ENCODE data around the gene SNX10.

Gene SNX10

DNA sequence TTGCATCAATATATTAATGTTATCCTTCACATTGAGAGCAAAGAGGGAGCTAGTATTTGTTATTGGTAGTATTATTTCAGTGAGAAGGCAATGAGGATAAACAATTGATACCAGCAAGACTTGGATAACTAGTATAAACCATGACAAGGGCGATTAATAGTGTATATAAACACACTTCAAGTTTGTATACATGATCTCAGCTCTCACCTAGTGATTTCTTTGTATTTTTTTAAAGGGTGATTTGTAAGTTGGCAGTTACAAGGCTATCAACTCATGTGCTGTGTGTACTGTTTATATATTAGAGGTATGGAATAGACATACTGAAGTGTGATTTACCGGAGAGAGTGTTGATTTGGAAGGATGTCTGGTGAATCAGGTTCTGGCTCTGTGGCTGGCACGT is 88.0 kb downstream of the SNX10 start:
- no peak overlapping the region for H3K27ac ChIP-seq
- TF ChIP-seq, protein P1, sequence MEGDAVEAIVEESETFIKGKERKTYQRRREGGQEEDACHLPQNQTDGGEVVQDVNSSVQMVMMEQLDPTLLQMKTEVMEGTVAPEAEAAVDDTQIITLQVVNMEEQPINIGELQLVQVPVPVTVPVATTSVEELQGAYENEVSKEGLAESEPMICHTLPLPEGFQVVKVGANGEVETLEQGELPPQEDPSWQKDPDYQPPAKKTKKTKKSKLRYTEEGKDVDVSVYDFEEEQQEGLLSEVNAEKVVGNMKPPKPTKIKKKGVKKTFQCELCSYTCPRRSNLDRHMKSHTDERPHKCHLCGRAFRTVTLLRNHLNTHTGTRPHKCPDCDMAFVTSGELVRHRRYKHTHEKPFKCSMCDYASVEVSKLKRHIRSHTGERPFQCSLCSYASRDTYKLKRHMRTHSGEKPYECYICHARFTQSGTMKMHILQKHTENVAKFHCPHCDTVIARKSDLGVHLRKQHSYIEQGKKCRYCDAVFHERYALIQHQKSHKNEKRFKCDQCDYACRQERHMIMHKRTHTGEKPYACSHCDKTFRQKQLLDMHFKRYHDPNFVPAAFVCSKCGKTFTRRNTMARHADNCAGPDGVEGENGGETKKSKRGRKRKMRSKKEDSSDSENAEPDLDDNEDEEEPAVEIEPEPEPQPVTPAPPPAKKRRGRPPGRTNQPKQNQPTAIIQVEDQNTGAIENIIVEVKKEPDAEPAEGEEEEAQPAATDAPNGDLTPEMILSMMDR (conservative IDR thresholded peaks at IDR 0.05), result no peak

DNA sequence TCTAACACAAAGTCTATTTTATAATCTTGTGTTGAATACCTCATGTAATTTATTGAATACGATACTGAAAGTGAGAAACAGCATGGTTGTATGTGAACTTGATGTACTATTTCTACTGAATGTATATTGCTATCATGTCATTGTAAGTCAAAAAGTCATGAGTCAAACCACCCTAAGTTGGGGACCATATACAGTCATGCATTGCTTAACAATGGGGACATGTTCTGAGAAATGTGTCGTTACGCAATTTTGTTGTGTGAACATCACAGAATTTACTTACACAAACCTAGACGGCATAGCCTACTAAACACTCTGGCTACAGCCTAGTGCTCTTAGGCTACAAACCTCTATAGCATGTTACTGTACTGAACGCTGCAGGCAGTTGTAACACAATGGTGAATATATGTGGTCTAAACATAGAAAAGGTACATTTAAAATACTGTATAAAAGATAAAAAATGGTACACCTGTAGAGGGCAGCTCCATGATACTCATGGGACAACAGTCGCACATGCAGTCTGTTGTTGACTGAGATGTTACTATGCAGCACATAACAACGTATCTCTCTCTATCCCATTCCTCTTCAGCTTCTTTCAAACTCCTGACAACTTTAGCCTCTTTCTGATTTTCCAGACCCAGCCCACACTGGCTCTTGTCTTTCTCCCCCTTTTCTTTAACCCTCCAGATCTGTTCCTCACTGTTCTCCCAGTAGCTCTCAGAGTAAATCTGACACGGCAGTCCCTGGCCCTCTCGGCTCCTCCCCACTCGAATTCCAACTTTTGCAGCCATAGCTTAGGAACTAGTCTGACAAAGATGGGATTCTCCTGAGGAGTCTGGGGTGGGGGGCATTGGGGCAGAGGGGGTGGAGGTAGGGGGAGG is 90.1 kb downstream of the SNX10 start:
- TF ChIP-seq, protein P1 (conservative IDR thresholded peaks at IDR 0.05), result no peak
- H3K27ac ChIP-seq, result no peak overlapping the region

DNA sequence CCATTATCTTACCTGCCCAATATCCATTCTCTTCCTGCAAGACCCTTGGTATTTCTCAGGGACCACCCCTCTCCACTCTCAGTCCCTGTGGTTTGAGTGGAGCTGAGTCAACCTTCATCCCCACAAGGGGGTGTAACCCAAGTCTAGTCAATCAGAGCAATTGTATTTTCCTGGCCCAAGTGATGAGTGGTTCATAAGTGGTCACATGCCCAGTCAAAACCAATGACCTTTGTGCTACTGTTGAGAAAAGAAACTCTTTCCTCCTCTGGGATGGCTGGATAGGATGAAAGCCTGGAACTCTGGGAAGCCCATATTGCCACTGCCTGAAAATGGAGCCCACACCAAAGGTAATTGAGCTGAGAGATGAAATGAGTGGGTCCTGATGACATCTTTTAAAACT is 93.6 kb downstream of the SNX10 start:
- no peak overlapping the region for H3K27ac ChIP-seq
- TF ChIP-seq, protein P1 (conservative IDR thresholded peaks at IDR 0.05), result no peak

- TF ChIP-seq, protein P1 (conservative IDR thresholded peaks at IDR 0.05), result no peak
- H3K27ac ChIP-seq, result no peak overlapping the region
These were observed 96.1 kb downstream of the SNX10 start for GRCh38 chr7:26387731-26388130.

DNA sequence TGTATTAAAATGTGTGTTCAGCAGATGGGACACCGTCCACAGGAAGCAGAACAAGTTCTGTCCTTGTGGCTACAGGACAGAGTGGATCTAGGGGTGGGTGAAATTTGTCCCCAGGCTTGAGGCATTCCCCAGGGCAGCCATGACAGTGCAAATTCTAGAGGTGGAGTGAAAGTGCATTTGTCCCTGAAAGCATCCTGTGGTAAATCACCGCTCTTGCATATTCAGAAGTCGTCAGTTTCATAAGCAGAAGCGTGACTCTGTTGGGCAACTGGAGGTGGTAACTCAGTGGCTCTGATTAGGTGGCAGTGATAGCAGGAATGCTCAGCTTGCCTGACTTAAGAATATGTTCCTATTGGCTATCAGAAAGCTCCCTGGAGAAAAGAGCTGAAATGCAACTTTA is 96.6 kb downstream of the SNX10 start:
- TF ChIP-seq, protein P1 (conservative IDR thresholded peaks at IDR 0.05), result no peak
- H3K27ac ChIP-seq, result no peak overlapping the region

DNA sequence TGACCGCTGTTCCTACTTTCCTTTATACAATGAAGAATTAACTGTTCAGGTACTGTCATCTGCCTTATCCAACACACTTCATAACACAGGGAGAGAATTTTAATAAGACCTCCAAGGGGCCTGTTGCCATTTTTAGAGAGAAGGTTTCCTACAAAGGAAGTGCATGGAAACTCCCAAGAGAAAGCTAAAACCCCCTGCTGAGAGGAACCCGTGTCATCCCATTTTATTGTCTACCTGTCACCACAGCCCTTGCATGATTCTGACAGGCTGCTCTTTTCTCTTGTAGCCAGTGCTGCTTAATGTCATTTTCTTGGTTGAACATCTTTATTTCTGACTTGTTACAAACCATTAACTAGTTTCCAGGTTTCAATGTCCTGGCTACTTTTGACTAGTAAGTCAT is 98.4 kb downstream of the SNX10 start:
- TF ChIP-seq, protein P1 (conservative IDR thresholded peaks at IDR 0.05), result no peak

DNA sequence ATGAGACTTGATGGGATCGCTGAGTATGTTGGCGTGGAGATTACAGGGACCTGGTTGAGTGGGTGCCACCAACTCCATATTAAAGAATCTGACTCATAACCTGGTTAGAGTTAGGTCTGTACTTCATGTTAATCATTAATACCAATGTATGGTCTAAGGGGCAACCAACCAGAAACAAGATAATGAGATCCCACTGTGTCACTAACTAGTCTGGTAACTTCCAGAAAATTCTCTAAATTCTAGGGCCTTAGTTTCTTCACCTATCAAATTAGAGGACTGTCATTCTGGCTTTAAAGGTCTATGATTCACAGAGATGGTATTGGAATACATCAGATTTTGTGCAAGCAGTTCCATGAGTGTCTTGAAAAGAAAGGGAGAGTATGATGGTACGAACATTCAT is 102.2 kb downstream of the SNX10 start:
- TF ChIP-seq, protein P1 (conservative IDR thresholded peaks at IDR 0.05), result no peak
- no peak overlapping the region for H3K27ac ChIP-seq

More for the DNA sequence above, 98.4 kb downstream of the SNX10 start:
- H3K27ac ChIP-seq, result no peak overlapping the region

Measured in VCaP (cell line).